Measurements from ENCODE around the gene SLC22A1. TPM values are rescaled to one million over a fixed set of nuclear protein-coding genes. Genes with fewer than 3 reads are reported as not detected.

Gene SLC22A1
- polyA plus RNA-seq, 1 of the 3 experiments (the other 2 are of a cell fraction) = 0.20 TPM

GRCh38 chr6:160084198-160084776, 37.3 kb upstream of the SLC22A1 start:
- no peaks in the 10 kb centered on the region for H3F3A ChIP-seq (replicated peaks; ENCODE audit: insufficient read depth)
- H3K4me1 ChIP-seq (ENCODE audit: control insufficient read depth in 1 of 2, insufficient read depth in 2 of 2, low read depth in 1 of 2, low read length in 1 of 2) = no peaks in the 10 kb centered on the region; a peak in 1 of 4 replicates
- CTCF ChIA-PET = interaction anchor here (0.9 to 1.4 kb wide), 2 partner anchors 23 to 65 kb away, joined by 3 read pairs; no protein-coding TSS in a partner anchor
- no peak overlapping the region for H3K9ac ChIP-seq
- no peak overlapping the region for H3K4me3 ChIP-seq (ENCODE audit: low read depth in 2 of 2, low read length in 1 of 2)
- POLR2A ChIA-PET = no interaction called here
- no peak overlapping the region for H2AFZ ChIP-seq (ENCODE audit: low read depth)
- H3K9me3 ChIP-seq = no peaks in the 10 kb centered on the region
- H3K79me2 ChIP-seq (ENCODE audit: insufficient read depth) = no peaks in the 10 kb centered on the region
- no peaks in the 10 kb centered on the region for H3K9me2 ChIP-seq
- no peak for TF ChIP-seq EZH2phosphoT487 (IDR thresholded peaks at IDR 0.05; ENCODE audit: borderline replicate concordance, low read depth)
- no peak for TF ChIP-seq YY1 (IDR thresholded peaks at IDR 0.05; ENCODE audit: low read depth)
- TF ChIP-seq FOXJ3 (CRISPR knock-in tag; IDR thresholded peaks at IDR 0.05) = no peak
- H3K27ac ChIP-seq (ENCODE audit: low read depth in 2 of 2, low read length in 1 of 2) = no peak overlapping the region
- 0 out of 2 replicates have a peak, but pooled peaks cover 3% of the 10 kb centered on the region for H4K20me1 ChIP-seq (ENCODE audit: insufficient read depth)
- H3K4me2 ChIP-seq = no peak overlapping the region
- peaks cover 26 to 63% of the 10 kb centered on the region in 2 experiments for H3K36me3 ChIP-seq (replicated peaks in 1 of 2; ENCODE audit: control insufficient read depth in 1 of 2, insufficient read depth in 2 of 2, low read length in 1 of 2)
- 94% methylated on average over 13 of the region's 18 CpGs for WGBS (ENCODE audit: low lambda C conversion rate)
- no peaks in the 10 kb centered on the region for H3K27me3 ChIP-seq (ENCODE audit: insufficient read depth)
- no peak for DNase-seq

- Histone ChIP-seq H3K4me2 (no peak overlapping the region), H3K9ac (no peak overlapping the region), H3K27me3 (ENCODE audit: insufficient read depth) (no peaks in the 10 kb centered on the region), H3K4me3 (ENCODE audit: low read depth in 2 of 2, low read length in 1 of 2) (no peak overlapping the region), H3K4me1 (ENCODE audit: control insufficient read depth in 1 of 2, insufficient read depth in 2 of 2, low read depth in 1 of 2, low read length in 1 of 2) (no peaks in the 10 kb centered on the region; a peak in 1 of 4 replicates), H4K20me1 (ENCODE audit: insufficient read depth) (0 out of 2 replicates have a peak, but pooled peaks cover 3% of the 10 kb centered on the region), H3K79me2 (ENCODE audit: insufficient read depth) (no peaks in the 10 kb centered on the region), H3K9me3 (no peaks in the 10 kb centered on the region), H2AFZ (ENCODE audit: low read depth) (no peak overlapping the region), H3K27ac (ENCODE audit: low read depth in 2 of 2, low read length in 1 of 2) (no peak overlapping the region), H3K36me3 (replicated peaks in 1 of 2; ENCODE audit: control insufficient read depth in 1 of 2, insufficient read depth in 2 of 2, low read length in 1 of 2) (peaks cover 28 to 63% of the 10 kb centered on the region in 2 experiments), H3K9me2 (no peaks in the 10 kb centered on the region), H3F3A (replicated peaks; ENCODE audit: insufficient read depth) (no peaks in the 10 kb centered on the region)
- TF ChIP-seq YY1 (IDR thresholded peaks at IDR 0.05; ENCODE audit: low read depth) = no peak
- no peak for TF ChIP-seq FOXM1 (IDR thresholded peaks at IDR 0.05; ENCODE audit: low read depth)
- no peak for TF ChIP-seq EZH2phosphoT487 (IDR thresholded peaks at IDR 0.05; ENCODE audit: borderline replicate concordance, low read depth)
- TF ChIP-seq RFX5 (IDR thresholded peaks at IDR 0.05; ENCODE audit: low read length) = no peak
- TF ChIP-seq RAD21 (IDR thresholded peaks at IDR 0.05; ENCODE audit: low read length) = no peak
- TF ChIP-seq RCOR1 (IDR thresholded peaks at IDR 0.05; ENCODE audit: low read length) = no peak
- no peak for TF ChIP-seq MAX (IDR thresholded peaks at IDR 0.05; ENCODE audit: low read depth)
- TF ChIP-seq TCF12 (IDR thresholded peaks at IDR 0.05) = no peak
- no peak for TF ChIP-seq GABPA (IDR thresholded peaks at IDR 0.05; ENCODE audit: low read depth)
- TF ChIP-seq MXI1 (IDR thresholded peaks at IDR 0.05; ENCODE audit: low read depth, low read length) = no peak
- TF ChIP-seq NFIC (IDR thresholded peaks at IDR 0.05; ENCODE audit: borderline replicate concordance) = no peak
- no peak for TF ChIP-seq SMC3 (IDR thresholded peaks at IDR 0.05; ENCODE audit: low read depth, low read length)
- TF ChIP-seq CHD2 (IDR thresholded peaks at IDR 0.05; ENCODE audit: low read length, partially characterized antibody) = no peak
- TF ChIP-seq ELF1 (IDR thresholded peaks at IDR 0.05) = no peak
- no peak for TF ChIP-seq USF2 (IDR thresholded peaks at IDR 0.05; ENCODE audit: borderline replicate concordance, low read depth, low read length)
- no peak for TF ChIP-seq FOXJ3 (CRISPR knock-in tag; IDR thresholded peaks at IDR 0.05)
- TF ChIP-seq TAF1 (IDR thresholded peaks at IDR 0.05; ENCODE audit: borderline replicate concordance, low read depth, low read length) = no peak
- no peak for TF ChIP-seq USF1 (IDR thresholded peaks at IDR 0.05; ENCODE audit: borderline replicate concordance, low read depth)
- no peak for TF ChIP-seq EP300 (IDR thresholded peaks at IDR 0.05; ENCODE audit: borderline replicate concordance in 1 of 2, low read depth in 1 of 2, low read length in 1 of 2)
- no peak for TF ChIP-seq IRF3 (IDR thresholded peaks at IDR 0.05; ENCODE audit: low read depth, low read length)
- DNase-seq = no peak
- WGBS (ENCODE audit: low lambda C conversion rate) = 86% methylated on average over 5 of the region's 5 CpGs
- CTCF ChIA-PET = no interaction called here
- POLR2A ChIA-PET = no interaction called here
Observed at GRCh38 chr6:160085226-160085625, 36.4 kb upstream of the SLC22A1 start.
